GM21367 (cell line): ENCODE data around the gene TCEAL7.

Source experiments
- ATAC-seq: cut with Tn5 transposase; IDR thresholded peaks from one replicate; pipeline ENCODE4 v1.9.1; 2021; ENCODE audit not compliant: unreplicated experiment

TCEAL7 gene

DNA sequence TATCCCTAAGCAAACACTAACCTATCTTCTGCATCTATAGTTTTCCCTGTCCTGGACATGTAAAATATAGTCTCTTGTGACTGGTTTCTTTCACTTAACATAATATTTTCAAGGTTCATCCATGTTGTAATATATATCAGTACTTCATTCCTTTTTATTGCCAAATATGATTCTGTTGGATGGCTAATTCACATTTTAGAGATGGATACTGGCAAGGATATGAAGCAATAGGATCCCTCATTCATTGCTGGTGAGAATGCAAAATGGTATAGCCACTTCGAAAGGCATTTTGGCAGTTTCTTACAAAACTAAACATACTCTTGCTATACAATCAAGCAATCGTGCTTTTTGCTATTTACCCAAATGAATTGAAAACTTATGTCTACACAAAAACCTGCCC lies 33.0 kb downstream of the TCEAL7 start:
- ATAC-seq, result no peak

DNA sequence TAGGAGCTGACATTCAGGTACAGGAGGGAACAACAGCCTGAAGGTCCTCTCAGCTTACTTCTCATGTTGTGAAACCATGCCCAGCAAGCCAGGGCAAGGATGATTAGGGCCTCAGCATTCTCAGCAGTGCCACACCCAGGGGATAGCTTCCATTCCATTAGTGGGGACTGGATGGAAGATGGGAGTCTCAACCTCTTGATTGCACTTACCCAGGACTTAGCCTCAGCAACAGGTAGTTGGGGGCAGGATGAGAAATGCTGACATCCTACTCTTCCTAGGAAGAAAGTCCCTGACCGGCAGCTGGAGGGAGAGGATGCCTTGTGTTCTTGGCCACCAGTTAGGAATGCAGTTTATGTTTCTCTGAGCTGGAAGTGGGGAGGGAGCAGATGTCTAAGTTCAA lies 37.5 kb downstream of the TCEAL7 start:
- ATAC-seq, result no peak

DNA sequence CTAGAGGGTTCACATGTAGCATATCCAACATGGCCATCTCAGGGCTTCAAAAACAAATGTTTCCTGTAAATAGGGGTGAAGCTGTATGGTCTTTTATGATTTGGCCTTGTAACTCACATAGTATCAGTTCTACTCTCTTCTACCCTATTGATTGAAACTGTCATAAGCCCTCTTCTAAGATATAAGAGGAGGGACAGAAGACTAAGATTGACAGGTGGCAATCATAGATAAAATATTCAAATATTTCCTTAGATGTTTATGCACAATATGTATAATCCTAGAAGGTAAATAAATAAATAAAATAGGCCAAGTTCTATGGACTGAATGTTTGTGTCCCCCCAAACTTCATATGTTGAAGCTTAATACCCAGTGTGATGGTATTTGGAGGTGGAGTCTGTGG lies 39.4 kb downstream of the TCEAL7 start:
- no peak for ATAC-seq

DNA sequence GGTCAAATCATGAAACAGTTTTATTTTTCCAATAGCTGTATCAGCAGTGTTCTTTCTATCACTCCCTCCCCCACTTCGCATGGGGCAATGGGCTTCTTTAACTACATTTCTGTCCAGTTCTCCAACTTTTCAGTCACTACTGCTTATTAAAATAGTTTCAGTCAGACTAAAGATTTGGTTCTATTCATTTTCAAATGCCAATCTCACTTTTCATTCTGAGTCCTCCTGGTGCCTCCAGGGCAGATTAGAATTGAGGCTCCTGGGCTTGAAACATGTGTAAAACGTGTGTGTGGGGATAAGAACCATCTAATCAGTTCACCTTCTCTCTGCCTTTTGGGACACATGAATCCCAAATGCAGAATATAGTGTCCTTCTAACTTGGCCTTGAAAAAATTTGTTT lies 42.8 kb downstream of the TCEAL7 start:
- no peak for ATAC-seq

DNA sequence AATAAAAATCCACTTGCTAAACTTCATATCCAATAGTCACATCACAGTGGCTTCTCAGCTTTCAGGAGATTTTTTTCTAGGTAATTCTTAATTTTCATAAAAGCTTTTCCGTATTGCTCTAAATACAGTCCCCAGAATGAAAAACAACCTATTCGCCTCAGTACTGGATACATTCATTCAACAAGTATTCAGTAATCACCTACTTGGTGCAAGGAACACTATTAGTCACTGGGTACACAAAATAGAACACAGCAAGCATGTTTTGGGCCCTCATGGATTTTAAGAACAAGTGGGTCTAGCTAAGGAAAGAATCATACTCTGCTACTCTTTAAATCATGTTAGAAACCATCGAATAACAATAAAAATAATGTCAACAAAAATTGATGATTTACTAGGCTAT lies 43.5 kb downstream of the TCEAL7 start:
- no peak for ATAC-seq

DNA sequence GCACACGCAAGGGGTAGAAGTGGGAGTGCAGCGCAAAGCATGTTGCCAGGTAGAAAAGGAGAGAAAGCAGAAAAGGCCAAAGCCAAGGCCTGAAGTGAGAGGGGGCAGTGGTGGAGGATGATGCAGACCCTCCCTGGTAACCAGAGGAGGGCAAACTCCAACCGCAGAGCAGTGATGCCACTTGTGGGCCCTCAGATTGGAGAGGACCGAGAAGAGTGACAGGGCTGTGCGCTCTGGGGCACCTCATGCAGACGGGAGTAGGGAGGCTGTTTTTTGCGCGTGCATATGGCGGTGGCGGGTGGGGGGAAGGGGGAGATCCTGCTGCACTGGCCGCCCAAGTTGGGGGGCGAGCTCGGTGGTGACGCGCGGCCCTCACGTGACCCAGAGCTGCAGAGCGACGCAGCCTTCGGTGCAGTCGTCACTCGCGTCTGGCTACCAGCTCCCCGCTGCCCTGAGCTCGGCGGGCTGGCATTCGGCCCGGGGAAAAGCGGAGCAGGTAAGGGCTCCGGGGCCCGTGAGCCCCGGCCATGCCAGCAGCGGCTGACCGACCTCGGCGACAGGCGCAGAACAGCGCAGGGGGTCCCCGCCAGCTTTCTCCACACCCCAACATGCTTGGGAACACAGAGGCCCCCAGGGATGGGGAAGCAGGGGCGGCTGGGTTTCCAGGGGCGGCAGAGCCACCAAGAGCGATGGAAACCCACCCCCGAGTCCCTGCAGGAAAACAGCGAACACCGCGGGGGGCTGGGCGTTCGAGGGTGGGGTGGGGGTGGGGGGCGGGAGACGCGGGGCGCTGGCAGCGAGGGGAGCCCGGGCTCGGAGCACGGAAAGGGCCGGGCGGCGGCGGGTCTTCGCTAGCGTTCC lies 46.3 kb downstream of the TCEAL7 start, which contains the start of gene BEX3:
BEX3 (plus strand) TSS at position 421 of the 861 bp plus-strand sequence. CDS start 984 bp downstream, outside the sequence.
- ATAC-seq, result no peak

DNA sequence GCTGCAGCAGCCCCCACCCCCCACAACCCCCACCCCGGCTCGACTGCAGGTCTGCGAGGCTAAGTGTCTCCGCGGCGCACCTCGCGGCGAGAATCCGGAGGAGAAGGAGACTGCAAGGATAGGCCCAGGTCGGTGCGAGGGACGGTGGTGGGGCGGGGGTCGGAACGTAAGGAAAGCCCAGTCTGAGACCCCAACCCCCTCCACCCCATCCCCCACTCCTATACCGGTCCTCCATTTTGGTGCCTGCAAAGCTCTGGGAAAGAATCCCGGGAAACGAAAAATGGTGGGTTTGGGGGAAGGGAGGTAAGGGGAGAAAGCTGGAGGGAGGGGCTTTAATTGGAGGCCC lies 46.9 kb downstream of the TCEAL7 start:
- ATAC-seq, result no peak

DNA sequence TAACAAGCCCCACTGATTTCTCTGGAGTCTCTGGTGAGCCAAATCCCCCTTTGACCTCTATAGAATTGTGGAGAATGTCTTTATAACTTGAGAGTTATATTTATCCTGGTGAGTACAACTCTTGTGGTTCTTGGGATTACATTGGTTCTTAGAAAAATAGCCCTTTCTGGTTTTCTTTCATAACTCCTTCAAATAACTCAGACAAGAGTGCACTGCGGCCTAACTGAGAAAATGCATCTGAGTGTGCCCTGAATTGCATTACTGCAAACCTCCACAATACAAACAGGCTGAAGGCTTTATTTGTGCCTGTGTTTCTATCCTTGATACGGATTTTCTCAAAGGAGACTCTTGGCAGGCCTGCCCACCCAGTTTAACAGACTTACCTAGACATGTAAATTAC lies 49.0 kb downstream of the TCEAL7 start:
- no peak for ATAC-seq
